ENCODE results near the gene DBH. TPM values are rescaled to one million over a fixed set of nuclear protein-coding genes. Genes with fewer than 3 reads are reported as not detected.

DBH gene
- total RNA-seq, 2 donors from 2014 or later: not detected

- no peaks in the 10 kb centered on the region for H3K36me3 Mint-ChIP-seq (ENCODE audit: insufficient read depth in 2 of 2)
- peaks cover 21% of the 10 kb centered on the region for H3K4me1 Mint-ChIP-seq (ENCODE audit: low read depth)
- DNase-seq (peak in 1 of 2 donors; percentile 15), ATAC-seq (replicated peaks in 1 of 2) (peak; percentile 14 to 26)
- H3K4me3 Mint-ChIP-seq: peak overlapping the region; percentile 80 to 87
- H3K27ac Mint-ChIP-seq: peak overlapping the region; percentile 65
- H3K9me3 Mint-ChIP-seq: no peaks in the 10 kb centered on the region
- H3K27me3 Mint-ChIP-seq (ENCODE audit: low read depth): no peaks in the 10 kb centered on the region
Observed at GRCh38 chr9:133684121-133684935, 48.2 kb downstream of the DBH start.

DNA sequence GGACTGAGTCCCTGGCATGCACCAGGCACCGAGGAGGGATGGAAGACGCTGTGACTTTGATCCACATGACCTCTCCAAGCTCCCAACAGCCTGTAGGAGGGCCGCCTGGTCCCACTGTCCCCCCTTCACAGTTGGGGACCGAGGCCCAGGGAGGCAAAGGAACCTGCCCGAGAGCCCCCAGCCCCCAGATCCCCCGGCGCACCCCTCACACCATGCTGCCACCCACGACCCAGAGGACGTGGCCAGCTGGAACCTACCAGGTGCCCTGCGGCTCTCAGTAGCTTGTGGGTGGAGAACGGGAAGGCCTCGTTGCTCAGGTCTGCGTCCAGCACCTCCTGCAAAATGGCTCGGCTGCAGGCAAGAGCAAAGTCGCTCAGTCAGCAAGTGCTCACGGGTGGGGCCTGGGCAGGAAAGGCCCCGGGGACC, 48.8 kb downstream of the DBH start:
- no peaks in the 10 kb centered on the region for H3K27me3 Mint-ChIP-seq (ENCODE audit: low read depth)
- no peak overlapping the region for H3K27ac Mint-ChIP-seq
- no peak overlapping the region for H3K4me3 Mint-ChIP-seq
- DNase-seq: no peak
- ATAC-seq (replicated peaks in 1 of 2): no peak
- no peaks in the 10 kb centered on the region for H3K36me3 Mint-ChIP-seq (ENCODE audit: insufficient read depth in 2 of 2)
- peaks cover 21% of the 10 kb centered on the region for H3K4me1 Mint-ChIP-seq (ENCODE audit: low read depth)
- no peaks in the 10 kb centered on the region for H3K9me3 Mint-ChIP-seq

- H3K4me1 Mint-ChIP-seq (ENCODE audit: low read depth): peaks cover 21% of the 10 kb centered on the region
- ATAC-seq (replicated peaks in 1 of 2) (no peak), DNase-seq (no peak)
- no peak overlapping the region for H3K27ac Mint-ChIP-seq
- H3K9me3 Mint-ChIP-seq: no peaks in the 10 kb centered on the region
- H3K4me3 Mint-ChIP-seq: no peak overlapping the region
- no peaks in the 10 kb centered on the region for H3K27me3 Mint-ChIP-seq (ENCODE audit: low read depth)
- H3K36me3 Mint-ChIP-seq (ENCODE audit: insufficient read depth in 2 of 2): no peaks in the 10 kb centered on the region
Observed at GRCh38 chr9:133685653-133686609, 49.8 kb downstream of the DBH start.

DNA sequence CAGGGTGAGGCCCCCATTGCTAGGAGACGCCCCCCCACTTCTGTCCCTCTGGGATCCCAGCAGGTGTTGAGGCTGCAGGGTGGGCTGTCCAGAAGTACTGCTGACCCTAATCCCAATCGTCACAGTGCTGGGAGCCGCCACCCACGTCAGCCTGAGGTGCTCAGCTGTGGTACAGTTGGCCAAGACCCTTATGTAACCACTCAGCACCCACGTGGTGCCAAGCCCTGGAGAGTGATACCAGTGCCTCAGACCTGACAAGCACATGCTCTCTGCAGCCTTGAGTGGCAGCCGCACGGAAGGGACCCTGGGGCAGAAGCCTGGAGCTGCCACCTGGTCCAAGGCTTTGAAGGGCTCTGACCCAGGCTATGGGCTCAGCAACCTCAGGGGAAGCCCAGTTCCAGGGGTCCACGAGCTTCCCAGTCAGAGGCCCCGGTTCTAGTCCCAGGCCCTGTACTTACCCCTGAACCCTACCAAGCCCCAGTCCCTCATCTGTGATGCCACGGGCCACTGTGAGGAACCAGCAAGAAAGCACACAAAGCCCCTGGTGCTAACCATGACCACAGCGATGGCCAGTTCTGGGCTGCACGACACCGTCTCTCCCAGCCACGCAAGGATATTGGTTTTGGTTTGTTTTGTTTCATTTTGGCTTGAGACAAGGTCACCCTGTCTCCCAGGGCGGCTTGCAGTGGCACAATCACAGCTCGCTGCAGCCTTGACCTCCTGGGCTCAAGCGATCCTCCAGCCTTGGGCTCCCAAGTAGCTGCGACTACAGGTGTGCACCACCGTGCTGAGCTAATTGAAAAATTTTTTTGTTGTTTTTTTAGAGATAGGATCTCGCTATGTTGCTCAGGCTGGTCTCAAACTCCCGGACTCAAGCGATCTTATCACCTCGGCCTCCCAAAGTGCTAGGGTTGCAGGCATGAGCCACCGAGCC, 50.7 kb downstream of the DBH start:
- no peaks in the 10 kb centered on the region for H3K27me3 Mint-ChIP-seq (ENCODE audit: low read depth)
- ATAC-seq (replicated peaks in 1 of 2) (no peak), DNase-seq (no peak)
- H3K9me3 Mint-ChIP-seq: no peaks in the 10 kb centered on the region
- peaks cover 28% of the 10 kb centered on the region for H3K4me1 Mint-ChIP-seq (ENCODE audit: low read depth)
- H3K27ac Mint-ChIP-seq: no peak overlapping the region
- H3K4me3 Mint-ChIP-seq: no peak overlapping the region
- H3K36me3 Mint-ChIP-seq (ENCODE audit: insufficient read depth in 2 of 2): no peaks in the 10 kb centered on the region

DNA sequence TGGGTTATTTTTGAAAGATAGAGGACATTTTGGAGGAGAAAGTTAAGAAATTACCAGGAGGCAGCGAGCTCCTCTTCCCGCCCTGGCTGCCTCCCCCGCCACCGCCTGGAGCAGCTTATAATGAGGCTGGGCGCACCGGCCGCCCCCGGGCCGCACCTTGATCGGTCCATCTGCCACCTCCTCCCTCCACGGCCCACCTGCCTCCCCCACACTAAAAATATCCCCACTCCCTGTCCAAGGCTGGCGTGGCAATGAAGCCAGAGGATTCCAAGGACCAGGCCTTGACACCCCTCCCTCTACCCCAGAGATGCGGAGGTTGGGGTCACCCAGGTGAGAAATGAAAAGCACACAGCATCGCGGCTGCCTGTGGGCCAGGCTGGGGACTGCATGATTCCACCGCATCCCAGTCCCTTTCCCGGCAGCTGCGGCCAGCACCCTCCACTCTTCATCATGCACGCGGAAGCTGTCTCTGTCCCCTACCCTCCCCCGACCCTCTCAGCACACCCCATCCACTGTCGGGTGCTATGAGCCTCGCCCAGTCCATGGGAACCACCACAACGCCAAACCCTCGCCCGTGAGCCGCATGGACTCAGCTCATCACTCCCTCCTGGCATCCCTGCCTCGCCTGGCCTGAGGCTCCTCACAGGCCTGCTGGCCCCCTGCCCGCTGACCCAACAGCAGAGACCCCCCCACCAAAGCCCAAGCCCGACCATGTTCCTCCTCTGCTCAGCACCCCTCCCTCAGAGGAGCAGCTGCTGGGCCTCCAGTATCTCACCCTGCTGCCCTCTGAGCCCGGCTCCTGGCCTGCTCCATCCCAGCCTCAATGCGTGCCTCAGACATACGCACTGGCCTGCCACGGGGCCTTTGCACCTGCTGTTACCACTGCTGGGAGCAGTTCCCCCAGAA, 51.9 kb downstream of the DBH start:
- H3K36me3 Mint-ChIP-seq (ENCODE audit: insufficient read depth in 2 of 2): no peaks in the 10 kb centered on the region
- no peak overlapping the region for H3K4me3 Mint-ChIP-seq
- no peak overlapping the region for H3K27ac Mint-ChIP-seq
- H3K4me1 Mint-ChIP-seq (ENCODE audit: low read depth): peaks cover 34% of the 10 kb centered on the region
- no peak for DNase-seq
- no peak for ATAC-seq (replicated peaks in 1 of 2)
- H3K9me3 Mint-ChIP-seq: no peaks in the 10 kb centered on the region
- no peaks in the 10 kb centered on the region for H3K27me3 Mint-ChIP-seq (ENCODE audit: low read depth)

DNA sequence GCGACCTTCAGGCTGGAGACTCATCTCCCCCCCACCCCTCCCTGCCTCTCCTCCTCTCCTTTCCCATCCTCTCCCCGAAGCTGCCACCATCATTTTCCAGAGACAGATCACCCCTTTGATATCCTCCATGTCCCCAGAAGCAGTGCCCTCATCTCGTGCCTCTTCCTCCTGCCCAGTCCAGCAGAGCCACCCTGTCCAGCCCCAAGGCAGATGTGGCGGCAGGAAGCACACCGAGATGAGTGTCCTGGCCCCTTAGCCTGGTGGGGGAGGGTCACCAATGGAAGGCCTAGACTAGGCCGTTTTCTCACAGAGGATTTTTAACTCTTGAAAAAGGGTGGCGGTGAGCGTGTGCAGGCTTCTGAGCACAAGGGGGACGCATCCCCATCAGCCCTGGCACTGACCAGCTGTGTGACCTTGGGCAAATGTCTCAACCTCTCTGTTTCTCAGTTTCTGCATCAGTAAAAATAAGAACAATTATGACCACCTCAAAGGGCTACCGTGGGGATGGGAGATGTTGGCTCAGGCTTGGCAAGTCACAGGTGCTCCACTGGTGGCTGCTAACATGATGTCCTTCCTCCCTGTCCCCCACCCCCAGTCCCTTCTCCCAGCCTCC, 53.1 kb downstream of the DBH start:
- peaks cover 26% of the 10 kb centered on the region for H3K4me1 Mint-ChIP-seq (ENCODE audit: low read depth)
- DNase-seq (no peak), ATAC-seq (replicated peaks in 1 of 2) (no peak)
- H3K27me3 Mint-ChIP-seq (ENCODE audit: low read depth): no peaks in the 10 kb centered on the region
- H3K36me3 Mint-ChIP-seq (ENCODE audit: insufficient read depth in 2 of 2): no peaks in the 10 kb centered on the region
- H3K4me3 Mint-ChIP-seq: no peak overlapping the region
- H3K9me3 Mint-ChIP-seq: no peaks in the 10 kb centered on the region
- no peak overlapping the region for H3K27ac Mint-ChIP-seq

- H3K36me3 Mint-ChIP-seq (ENCODE audit: insufficient read depth in 2 of 2): no peaks in the 10 kb centered on the region
- no peak for ATAC-seq (replicated peaks in 1 of 2)
- peaks cover 22% of the 10 kb centered on the region for H3K4me1 Mint-ChIP-seq (ENCODE audit: low read depth)
- no peak overlapping the region for H3K4me3 Mint-ChIP-seq
- no peak overlapping the region for H3K27ac Mint-ChIP-seq
- no peak for DNase-seq
- no peaks in the 10 kb centered on the region for H3K27me3 Mint-ChIP-seq (ENCODE audit: low read depth)
- H3K9me3 Mint-ChIP-seq: no peaks in the 10 kb centered on the region
Observed at GRCh38 chr9:133690081-133690561, 54.0 kb downstream of the DBH start.

DNA sequence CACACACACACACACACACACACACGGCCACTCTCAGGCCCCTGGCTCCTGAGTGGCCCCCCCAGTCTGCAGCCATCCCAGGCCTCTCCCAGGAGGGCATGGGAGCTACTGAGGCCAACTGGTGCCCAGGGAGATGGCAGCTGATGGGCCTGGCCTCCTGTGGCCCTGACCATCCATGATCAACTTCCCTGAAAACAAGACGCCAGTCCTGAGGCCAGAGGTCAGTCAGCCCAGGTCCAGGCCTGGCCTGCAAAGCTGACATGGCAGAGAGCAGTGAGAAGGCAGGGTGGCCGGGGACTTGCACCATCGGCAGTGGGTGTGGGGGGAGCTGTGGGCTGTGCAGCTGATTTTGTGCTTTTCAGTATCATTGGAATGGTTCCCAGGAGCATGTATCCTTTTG, 55.0 kb downstream of the DBH start:
- no peak overlapping the region for H3K4me3 Mint-ChIP-seq
- ATAC-seq (replicated peaks in 1 of 2) (no peak), DNase-seq (no peak)
- no peak overlapping the region for H3K27ac Mint-ChIP-seq
- no peaks in the 10 kb centered on the region for H3K9me3 Mint-ChIP-seq
- peaks cover 22% of the 10 kb centered on the region for H3K4me1 Mint-ChIP-seq (ENCODE audit: low read depth)
- H3K36me3 Mint-ChIP-seq (ENCODE audit: insufficient read depth in 2 of 2): no peaks in the 10 kb centered on the region
- H3K27me3 Mint-ChIP-seq (ENCODE audit: low read depth): no peaks in the 10 kb centered on the region

- no peaks in the 10 kb centered on the region for H3K36me3 Mint-ChIP-seq (ENCODE audit: insufficient read depth in 2 of 2)
- no peak overlapping the region for H3K27ac Mint-ChIP-seq
- H3K27me3 Mint-ChIP-seq (ENCODE audit: low read depth): no peaks in the 10 kb centered on the region
- no peak overlapping the region for H3K4me3 Mint-ChIP-seq
- ATAC-seq (replicated peaks in 1 of 2) (peak; percentile 83 to 91), DNase-seq (peak; percentile 31 to 47)
- H3K4me1 Mint-ChIP-seq (ENCODE audit: low read depth): peaks cover 22% of the 10 kb centered on the region
- H3K9me3 Mint-ChIP-seq: no peaks in the 10 kb centered on the region
Observed at GRCh38 chr9:133691626-133692363, 55.6 kb downstream of the DBH start.

GRCh38 chr9:133692364-133692985, 56.3 kb downstream of the DBH start:
- H3K27me3 Mint-ChIP-seq (ENCODE audit: low read depth): no peaks in the 10 kb centered on the region
- no peak overlapping the region for H3K27ac Mint-ChIP-seq
- no peaks in the 10 kb centered on the region for H3K36me3 Mint-ChIP-seq (ENCODE audit: insufficient read depth in 2 of 2)
- ATAC-seq (replicated peaks in 1 of 2): no peak
- DNase-seq: no peak
- H3K4me1 Mint-ChIP-seq (ENCODE audit: low read depth): peaks cover 24% of the 10 kb centered on the region
- no peaks in the 10 kb centered on the region for H3K9me3 Mint-ChIP-seq
- no peak overlapping the region for H3K4me3 Mint-ChIP-seq

DNA sequence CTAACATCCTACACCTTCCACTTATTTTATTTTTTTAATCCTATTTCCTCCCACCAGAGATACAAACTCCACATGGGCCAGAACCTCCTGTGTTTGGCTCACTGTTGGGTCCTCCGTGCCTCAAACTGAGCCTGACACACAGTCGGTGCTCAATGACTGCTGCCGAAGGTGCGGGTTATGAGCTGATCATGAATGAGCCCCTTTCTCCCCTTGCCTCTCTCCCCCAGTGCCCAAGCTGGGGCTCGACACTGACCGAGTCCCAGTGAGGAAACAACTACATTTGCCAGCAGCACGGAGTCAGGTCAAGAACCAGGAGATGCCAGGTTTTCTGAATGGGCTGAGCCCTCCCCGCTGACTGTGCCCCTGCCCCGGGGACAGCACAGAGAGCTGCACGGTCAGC, 57.0 kb downstream of the DBH start:
- Mint-ChIP-seq H3K27me3 (ENCODE audit: low read depth) (no peaks in the 10 kb centered on the region), H3K4me3 (no peak overlapping the region), H3K36me3 (ENCODE audit: insufficient read depth in 2 of 2) (no peaks in the 10 kb centered on the region), H3K4me1 (ENCODE audit: low read depth) (peaks cover 27% of the 10 kb centered on the region), H3K9me3 (no peaks in the 10 kb centered on the region), H3K27ac (no peak overlapping the region)
- DNase-seq: no peak
- no peak for ATAC-seq (replicated peaks in 1 of 2)

All from activated T-cell treated with anti-CD3 and anti-CD28 coated beads, Interleukin-2, amount 50 U/mL, for 72 hours (primary cell).